HG03103 (cell line): ENCODE data around the gene RGS6.
"Not testable (repeated sequence)": the region's sequence is repeated elsewhere in the genome, so short reads cannot be mapped to it uniquely, and the experiment has no call there.

Source experiments
- ATAC-seq: cut with Tn5 transposase; IDR thresholded peaks from one replicate; pipeline ENCODE4 v1.9.1; 2021; ENCODE audit warnings: low read depth; ENCODE audit not compliant: unreplicated experiment

RGS6 gene

DNA sequence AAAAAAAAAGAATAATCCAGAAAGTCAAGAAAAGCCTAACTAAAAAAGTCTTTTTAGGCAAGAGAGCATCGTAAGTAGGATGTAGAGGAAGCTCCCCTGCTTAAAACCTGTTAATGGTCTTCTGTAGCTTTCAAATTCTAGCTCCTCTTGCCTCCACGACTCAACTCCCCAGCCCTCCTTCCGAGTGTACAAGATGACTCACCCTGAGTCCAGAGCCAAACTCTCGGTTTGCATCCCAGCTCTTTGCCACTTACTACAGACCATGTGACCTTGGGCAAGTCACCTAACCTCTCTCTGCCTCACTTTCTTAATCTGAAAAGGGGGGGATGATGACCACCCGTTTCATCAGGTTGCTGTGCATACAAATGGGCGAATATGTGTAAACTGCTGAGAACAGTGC is 501.3 kb downstream of the RGS6 start:
- no peak for ATAC-seq

DNA sequence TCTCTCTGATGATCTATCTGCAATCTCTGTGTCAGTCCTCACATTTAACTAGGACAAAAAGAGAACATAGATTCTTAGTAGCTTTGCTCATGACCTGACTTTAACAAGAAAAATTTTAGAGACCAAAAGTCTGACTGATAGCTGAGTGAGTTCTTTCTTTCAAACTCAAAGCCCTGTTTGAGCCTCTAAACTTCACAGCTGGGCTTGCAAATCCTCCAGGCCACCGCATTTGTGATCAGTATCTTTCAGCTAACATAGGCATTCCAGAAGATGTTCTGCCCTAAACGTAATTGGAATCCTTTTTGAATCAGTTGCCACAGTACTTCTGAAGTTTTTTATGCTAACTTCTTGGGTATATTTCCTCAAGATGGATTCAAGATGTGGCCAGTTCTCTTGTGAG is 502.6 kb downstream of the RGS6 start:
- ATAC-seq: no peak

DNA sequence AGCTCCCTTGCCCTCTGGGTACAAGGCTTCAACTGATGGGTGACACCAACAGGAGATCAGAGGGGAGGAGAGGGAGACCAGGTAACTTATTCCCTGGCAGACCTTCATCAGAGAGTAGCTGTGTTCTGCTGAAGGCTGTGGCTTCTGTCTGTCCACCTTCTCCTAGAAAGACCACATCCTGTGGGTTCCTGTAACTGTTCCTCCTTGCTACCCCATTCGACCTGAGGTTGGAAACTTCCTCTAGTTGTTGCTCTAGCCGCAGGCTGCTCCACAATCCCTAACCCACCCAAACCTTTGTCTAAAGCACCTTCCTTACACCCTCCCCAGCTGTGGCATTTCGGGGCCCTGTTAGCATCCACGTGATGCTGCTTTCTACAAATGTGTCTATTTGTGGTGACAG is 507.5 kb downstream of the RGS6 start:
- no peak for ATAC-seq

DNA sequence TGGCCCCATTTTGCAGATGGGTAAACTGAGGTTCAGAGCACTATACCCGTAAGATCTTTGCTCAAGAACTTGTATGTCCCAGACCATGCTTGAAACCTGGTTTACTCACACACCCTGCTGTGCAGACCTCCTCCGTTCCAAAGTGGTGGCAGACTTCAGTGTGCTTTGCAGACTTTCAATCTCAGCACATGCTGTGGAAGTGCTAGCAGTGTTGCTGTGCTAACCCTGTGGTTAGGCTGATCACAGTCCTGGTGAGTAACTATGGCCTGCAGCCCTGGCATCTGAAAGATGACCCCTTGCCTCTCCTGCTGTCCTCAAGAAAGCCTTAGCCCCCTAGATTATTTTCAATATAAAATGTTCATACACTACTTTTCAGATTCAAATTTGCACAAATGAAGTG is 511.0 kb downstream of the RGS6 start:
- ATAC-seq: no peak

DNA sequence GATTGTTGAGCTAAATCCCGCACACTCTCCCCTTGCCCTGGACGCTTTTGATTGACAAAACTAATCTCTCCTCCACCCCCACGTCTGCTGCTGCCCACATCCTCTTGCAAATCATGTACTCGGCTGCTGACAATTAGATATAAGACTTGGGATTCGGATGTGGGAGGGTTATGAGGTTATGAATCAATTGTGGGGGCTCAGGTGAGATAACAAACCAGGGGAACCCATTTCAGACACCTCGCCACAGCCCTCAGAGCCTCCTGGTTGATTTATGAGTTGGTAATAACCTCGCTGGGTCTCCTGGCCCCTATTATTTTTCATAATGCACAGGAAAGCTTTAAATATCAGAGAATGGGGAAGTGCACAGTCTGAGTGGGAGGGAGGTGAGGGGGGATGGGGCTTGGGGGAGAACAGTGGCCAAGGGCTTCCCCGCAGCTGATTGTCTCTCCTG is 511.8 kb downstream of the RGS6 start:
- ATAC-seq: no peak

DNA sequence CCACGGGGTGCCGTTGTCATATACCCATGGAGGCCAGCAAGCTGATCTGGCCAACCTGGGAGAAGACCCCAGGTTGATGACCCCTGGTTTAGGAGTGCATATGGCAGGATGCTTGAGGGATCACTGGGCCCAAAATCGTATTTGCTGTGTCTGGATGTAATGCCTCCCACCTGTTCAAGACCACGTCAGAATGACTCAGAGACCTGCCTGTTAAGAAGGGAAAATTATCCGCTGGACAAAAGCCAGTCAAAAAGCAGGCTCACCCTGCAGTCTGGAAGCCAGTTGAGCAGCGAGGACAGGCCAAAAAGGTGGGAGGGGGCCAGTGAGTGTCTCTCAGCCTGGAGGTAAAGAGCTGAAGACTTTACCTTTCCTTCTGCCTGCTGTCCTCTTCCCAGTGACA is 512.5 kb downstream of the RGS6 start:
- no peak for ATAC-seq

DNA sequence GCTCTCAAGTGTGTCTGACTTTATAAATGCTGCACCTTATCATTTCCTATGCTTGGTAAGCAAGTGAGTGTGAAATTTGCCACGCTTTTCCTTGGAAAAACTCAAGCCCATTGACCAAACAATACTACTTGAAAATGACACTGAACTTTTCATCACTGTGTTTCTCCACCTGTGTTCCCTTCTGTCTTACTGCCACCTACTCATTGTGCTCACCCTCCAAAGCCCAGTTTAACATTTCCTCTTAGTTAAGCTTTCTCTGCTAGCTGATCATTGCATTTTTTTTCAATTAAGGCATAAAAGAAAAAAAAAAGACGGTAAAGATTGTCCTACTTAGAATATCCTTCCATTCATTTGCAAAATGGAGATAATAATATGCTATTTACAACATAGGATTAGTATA is 516.0 kb downstream of the RGS6 start:
- ATAC-seq: no peak

DNA sequence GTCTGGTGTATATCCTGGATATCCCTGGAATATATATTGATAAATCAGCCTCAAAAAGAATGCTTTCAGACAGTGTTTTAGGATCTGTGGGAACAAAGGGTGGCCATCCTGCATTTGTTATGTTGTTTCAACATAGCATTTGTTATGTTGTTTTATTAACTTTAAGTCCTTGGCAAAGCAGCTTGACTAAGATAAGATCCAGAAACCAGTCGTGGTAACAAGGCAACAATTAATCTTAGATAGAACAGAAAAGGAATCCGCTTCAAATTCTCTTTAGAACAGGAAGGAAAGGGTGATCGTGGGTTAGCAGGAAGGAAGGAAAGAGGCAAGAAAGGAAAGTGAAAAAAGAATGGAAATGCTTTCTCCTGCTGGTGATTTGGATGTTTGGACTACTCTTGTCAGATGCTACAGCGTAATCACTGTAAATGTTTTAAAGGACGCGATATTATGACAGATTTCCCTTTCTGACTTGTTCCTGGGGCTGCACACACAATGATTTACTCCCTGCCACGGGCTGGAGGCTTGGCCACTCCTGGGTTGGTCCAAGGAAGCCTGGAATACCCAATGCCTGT is 518.3 kb downstream of the RGS6 start:
- no peak for ATAC-seq

DNA sequence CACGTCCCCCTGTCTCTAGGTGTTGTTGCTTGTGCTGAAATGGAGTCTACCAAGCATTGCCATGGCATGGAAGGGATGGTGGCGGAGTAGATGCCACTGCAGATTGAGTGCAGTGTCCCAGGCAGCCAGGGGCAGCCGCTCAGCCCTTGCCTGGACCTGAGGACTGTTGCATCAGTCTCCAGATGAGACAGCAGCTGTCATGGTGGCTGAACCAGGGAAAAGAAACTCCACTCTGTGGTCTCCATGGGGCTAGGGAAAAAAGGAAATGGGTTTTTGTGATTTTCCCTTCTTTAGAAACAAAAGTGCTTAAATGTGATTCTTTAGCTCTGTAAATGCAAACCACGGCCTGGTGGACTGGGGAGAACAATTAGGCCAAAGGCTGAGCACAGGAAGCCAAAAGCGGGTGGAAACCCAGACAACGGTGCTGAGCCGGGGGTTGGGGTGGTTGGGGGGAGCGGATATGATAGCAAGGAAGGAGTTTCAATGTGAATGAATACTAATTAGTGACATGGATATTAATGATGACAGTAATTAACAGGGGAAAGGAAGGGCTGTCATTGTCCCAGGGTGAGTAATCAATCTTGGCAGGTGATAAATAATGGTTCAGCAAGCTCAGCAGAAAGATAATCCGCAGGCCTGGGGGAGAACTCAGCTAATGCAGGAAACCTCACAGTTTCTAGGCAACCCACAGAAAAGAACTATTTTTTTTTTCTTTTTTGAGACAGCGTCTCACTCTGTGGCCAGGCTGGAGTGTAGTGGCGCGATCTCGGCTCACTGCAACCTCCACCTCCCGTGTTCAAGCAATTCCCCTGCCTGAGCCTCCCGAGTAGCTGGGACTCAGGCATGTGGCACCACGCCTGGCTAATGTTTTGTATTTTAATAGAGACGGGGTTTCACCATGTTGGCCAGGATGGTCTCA is 519.1 kb downstream of the RGS6 start:
- no peak for ATAC-seq

DNA sequence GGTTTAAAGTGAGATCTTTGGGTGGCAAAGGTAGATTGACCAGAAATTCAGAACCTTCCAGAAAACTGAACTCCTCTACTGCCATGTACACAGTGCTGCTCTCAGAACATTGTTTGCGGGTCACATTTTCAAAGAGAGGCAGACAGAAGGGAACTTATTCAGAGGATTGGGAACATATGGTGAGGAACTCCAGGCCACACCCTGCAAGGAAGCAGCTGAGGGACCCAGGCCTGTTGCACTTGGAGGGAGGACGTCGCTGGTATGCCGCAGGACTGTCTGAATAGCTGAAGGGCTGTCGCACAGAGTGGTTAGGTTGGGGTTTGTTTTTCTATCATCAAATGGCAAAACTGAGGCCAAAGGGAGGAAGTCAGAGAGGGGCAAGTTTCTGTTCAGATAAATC is 520.5 kb downstream of the RGS6 start:
- ATAC-seq: no peak

DNA sequence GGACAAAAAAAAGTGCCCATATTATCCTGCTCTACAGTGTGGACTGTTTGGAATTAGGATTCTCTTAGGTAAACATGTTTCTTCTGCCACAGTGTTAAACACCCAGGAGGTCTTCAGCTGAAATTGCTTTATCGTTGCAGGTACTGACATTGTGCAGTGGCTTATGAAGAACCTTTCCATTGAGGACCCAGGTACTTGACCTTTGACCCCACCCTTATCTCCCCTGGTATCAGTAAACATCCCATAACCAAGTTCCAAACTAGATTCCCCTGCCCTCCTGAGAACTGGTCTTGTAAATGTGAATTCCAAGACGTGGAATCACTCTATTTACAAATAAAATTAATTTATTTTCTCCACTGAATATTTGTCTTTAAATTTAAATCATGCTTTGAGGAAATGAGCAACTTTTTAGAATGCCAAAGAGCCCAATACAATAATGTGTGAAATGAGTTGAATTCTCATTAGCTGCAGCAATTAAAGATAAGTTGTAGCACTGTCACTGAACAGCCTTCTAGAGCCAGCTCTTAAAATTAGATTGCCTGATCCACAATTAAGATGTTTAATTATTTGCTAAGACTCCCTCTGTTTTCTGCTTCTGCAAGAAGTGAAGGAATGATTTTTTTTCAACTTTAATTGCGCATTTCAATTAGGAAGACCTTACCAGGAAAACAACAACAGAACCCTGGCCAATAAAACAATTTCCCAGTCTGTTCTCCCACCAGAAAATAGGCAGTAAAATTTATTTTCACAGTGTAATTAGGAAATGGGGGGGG is 522.3 kb downstream of the RGS6 start:
- no peak for ATAC-seq

DNA sequence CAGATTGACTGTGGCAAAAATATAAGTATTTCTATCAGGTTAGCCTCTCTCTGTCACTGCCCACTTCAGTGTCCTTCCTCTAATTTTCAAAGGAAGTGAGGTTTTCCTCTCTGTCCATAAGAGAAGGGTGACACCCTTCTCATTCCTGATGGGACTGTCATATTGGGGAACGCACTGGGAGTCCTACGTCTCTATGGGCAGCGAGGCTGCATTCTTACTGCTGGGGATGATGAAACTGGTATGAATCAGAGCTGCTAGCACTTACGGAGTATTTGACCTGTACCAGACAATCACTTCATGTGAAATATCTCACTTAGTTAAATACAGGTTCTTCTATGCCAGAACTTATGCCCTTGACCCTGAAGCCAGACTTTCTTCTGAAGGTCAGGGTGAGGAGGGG is 525.4 kb downstream of the RGS6 start:
- ATAC-seq: no peak

DNA sequence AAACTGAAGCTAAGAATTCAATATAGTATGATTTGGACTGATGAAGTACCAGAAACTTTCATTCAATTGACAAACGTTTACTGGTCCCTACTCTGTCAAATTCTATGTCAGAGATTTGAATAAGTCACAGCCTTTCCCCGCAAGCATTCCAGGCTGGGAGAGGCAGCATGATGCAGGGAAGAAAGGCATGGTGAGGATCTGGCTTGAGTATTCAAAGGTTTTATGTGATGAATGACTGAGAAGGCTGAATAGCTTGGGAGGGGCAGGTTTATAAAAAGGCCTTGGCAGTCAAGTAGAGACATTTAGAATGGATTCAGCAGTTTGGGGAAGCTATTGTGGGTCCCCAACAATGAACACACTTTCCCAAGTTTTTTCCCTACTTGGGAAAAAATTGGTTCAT is 529.8 kb downstream of the RGS6 start:
- ATAC-seq: no peak

DNA sequence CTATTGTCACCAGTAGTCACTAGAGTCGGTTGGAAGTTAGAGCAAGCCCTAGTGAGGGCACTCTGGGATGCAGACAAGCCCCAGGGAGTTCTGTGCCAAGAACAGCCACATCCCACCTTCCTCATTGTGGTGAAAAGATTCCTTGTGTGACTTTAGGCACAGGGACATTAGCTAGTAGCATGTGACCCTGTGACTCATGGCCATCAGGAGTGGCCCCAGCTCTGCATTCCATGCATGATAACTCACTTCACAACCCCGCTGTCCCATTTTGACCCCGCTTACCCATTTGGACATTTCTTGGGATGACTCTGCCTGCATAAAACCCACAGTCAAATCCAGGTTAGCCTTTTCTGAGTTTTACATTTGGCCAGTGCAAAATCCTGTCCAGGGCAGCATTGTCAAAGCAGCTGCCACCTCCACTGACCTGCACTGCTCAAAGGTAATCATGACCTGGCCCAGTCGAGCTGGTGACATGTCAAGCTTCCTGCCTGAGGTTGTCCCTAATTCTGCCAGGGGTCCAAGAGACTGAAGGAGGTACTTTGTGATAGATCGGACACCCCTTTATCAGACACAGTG is 531.1 kb downstream of the RGS6 start:
- no peak for ATAC-seq

DNA sequence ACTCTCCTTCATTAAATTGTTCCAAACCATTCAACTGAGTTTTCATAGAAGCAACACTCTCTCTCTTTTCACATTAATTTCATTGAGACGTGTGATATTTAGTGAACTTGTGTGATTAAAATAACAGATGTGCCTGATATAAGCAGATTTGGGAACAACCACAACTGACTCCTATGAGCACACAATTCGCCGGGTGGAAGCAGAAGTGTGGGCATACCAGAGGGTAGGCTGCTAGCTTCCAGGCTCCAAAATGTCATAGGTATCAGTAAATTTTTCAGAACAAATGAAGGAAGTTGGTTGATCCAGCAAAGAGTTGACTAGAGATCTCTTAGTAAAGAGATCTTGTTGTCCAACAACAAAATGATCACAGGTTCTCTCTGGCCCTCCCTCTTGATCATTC is 532.0 kb downstream of the RGS6 start:
- ATAC-seq: no peak

DNA sequence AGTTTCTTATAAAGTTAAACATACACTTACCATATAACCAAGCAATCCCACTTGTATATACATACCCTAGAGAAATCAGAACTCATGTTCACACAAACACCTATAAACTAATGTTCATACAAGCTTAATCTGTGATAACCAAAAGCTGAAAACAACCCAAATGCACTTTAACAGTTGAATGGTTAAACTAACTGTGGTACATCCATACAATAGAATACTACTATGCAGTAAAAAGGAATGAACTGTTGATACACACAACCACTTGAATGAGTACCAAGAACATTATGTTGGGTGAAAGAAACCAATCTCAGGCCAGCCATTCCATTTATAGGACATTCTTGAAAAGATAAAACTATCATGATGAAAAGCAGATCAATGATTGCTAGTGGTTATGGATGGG is 534.1 kb downstream of the RGS6 start:
- no peak for ATAC-seq

DNA sequence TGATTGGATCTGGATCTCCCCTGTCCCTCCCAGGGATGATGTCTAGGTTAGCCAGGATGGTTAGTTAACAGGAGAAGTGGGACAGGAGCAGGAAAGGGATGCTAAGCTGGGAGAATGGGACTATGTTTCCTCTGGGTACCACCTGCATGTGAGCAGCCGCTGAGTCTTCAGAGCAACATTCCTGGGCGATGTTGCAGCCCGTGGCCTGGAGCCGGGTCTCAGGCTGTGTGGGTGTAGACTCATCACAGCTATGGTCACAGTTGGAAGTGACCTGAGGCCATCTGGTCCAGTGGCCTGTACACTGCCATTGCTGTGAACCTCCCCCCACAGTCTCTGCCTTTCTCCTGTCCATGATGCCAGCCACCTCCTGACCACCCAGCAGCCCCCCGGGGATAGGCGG is 539.1 kb downstream of the RGS6 start:
- no peak for ATAC-seq

DNA sequence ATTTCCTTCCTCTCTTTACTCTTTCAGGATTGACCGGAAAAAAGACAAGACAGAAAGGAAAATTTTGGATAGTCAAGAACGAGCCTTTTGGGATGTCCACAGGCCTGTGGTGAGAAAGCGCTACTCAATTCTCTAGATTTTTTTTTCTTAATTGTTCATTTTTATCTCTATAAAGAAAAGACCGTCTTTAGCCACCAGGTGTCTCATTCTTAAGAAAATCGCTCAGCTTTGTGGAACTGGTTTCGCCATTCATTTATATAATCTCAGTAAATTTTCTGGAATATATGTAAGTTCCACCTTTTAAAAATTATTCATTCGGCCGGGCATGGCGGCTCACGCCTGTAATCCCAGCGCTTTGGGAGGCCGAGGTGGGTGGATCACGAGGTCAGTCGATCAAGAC is 540.6 kb downstream of the RGS6 start:
- no peak for ATAC-seq

DNA sequence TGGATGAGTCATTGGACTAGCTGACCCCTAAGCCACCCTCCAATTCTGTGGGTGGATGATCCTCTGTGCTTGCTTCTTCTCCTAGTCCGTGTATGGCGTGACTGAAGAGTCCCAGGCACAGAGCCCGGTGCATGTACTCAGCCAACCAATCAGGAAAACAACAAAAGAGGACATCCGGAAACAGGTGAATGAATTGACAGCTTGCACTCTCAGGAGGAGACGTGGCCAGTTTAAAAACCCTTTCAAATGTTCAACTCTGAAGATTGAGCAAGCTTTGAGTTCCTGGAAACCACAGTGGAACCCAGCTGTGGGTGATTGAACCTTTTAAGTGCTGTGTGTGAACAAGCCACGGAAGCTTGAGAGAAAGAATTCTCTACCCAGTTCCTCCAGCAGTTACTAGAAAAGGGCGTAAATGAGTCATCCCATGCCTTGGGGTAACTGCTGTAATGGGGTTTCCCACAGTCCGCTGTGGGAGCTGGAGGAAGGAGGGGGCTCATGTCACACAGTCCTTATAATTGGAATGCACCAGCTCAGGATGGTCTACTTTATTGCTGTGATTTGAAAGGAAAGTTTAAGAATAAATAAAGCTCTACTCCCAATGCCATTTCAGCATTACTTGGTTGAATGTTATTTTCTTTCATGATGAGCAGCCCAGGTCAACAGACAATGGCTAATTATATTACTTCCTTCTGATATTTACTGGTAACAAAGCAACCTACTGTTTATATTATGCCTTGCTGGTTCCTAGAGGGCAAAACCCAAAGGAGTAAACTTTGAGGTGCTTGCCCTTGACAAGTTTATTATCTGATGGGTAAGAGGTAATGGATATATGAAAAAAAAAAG is 544.6 kb downstream of the RGS6 start:
- ATAC-seq: peak; percentile 68

DNA sequence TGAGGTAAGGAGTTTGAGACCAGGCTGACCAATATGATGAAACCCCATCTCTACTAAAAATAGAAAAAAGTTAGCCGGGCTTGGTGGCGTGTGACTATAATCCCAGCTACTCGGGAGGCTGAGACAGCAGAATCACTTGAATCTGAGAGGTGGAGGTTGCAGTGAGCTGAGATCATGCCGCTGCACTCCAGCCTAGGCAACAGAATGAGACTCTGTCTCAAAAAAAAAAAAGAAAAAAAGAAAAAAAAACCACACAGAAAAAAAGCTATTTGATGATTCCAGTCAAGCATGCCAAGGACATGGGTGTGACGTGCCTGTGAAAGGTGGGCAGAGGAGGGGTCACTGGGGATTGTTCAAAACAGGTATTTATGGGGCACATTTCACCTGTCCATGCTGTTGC is 545.3 kb downstream of the RGS6 start:
- not testable (repeated sequence) for ATAC-seq
